PC-3 (cell line): ENCODE results near the gene GPR84. TPM values are rescaled to one million over a fixed set of nuclear protein-coding genes. Genes with fewer than 3 reads are reported as not detected.
A peak's percentile ranks its signal among the peaks of the same experiment; 100 is the strongest.
"Not testable (repeated sequence)": the region's sequence is repeated elsewhere in the genome, so short reads cannot be mapped to it uniquely, and the experiment has no call there.

Source experiments
- ATAC-seq: fragments of 200-7000 bp; cut with Tn5 transposase; 2 replicates; pipeline ENCODE4 v1.9.1; 2020; ENCODE audit warnings: mild to moderate bottlenecking, moderate library complexity
- BruUV-seq: library from RNA; stranded (reverse); fragments of 400-500 nt; replicated peaks from 2 replicates; lab custom pipeline; 2021; lab: Mats Ljungman, UMichigan
- CTCF ChIA-PET: fragments of 300-600 bp; sonication (Branson Sonifier 250); formaldehyde crosslinking; loops from one replicate; lab custom pipeline; 2022; ENCODE audit warnings: antibody characterized with exemption; lab: Charles Lee
- POLR2A ChIA-PET: fragments of 300-600 bp; sonication (Branson Sonifier 250); formaldehyde crosslinking; loops from one replicate; lab custom pipeline; 2022; ENCODE audit warnings: antibody characterized with exemption; ENCODE audit not compliant: unreplicated experiment; lab: Charles Lee
- DNase-seq: peaks from one replicate; pipeline ENCODE4 v3.0.0-alpha.2; 2015
- H2AFZ ChIP-seq: fragments of 300-600 bp; sonication (generic); 2 replicates; pipeline ENCODE4 v1.6.0; 2016; ENCODE audit warnings: antibody characterized with exemption, low read length
- H3F3A ChIP-seq: fragments of 300-600 bp; sonication (generic); one replicate; pipeline ENCODE4 v1.6.0; 2017; ENCODE audit warnings: antibody characterized with exemption, low read length, control low read depth, mild to moderate bottlenecking; ENCODE audit not compliant: unreplicated experiment
- H3K27ac ChIP-seq: fragments of 300-600 bp; sonication (generic); 2 replicates; pipeline ENCODE4 v1.5.1; 2016; ENCODE audit warnings: mild to moderate bottlenecking, low read length
- H3K27me3 ChIP-seq: fragments of 300-600 bp; sonication (generic); 2 replicates; pipeline ENCODE4 v1.6.1; 2016; ENCODE audit warnings: low read length, mixed read lengths
- H3K36me3 ChIP-seq: fragments of 300-600 bp; sonication (generic); 2 replicates; pipeline ENCODE4 v1.6.1; 2016; ENCODE audit warnings: low read depth, mixed run types, low read length, mixed read lengths
- H3K4me1 ChIP-seq: fragments of 300-600 bp; sonication (generic); 2 replicates; pipeline ENCODE4 v1.5.1; 2016; ENCODE audit warnings: low read length; ENCODE audit not compliant: insufficient read depth
- H3K4me2 ChIP-seq: fragments of 300-600 bp; sonication (generic); 2 replicates; pipeline ENCODE4 v1.6.0; 2016; ENCODE audit warnings: low read length
- H3K4me3 ChIP-seq: fragments of 300-600 bp; sonication (generic); 2 replicates; pipeline ENCODE4 v1.5.1; 2016; ENCODE audit warnings: mild to moderate bottlenecking, low read length, mixed read lengths
- H3K79me2 ChIP-seq: fragments of 300-600 bp; sonication (generic); 2 replicates; pipeline ENCODE4 v1.6.1; 2017; ENCODE audit warnings: low read length, mixed read lengths
- H3K9ac ChIP-seq: fragments of 300-600 bp; sonication (generic); 2 replicates; pipeline ENCODE4 v1.6.0; 2016; ENCODE audit warnings: mild to moderate bottlenecking, low read length
- H3K9me2 ChIP-seq: fragments of 300-600 bp; sonication (generic); replicated peaks from 2 replicates; pipeline ENCODE4 v1.6.1; 2016; ENCODE audit warnings: mixed run types, low read length, mixed read lengths
- H3K9me3 ChIP-seq: fragments of 300-600 bp; sonication (generic); 2 replicates; pipeline ENCODE4 v1.6.1; 2016; ENCODE audit warnings: low read length, mixed read lengths
- H4K20me1 ChIP-seq: fragments of 300-600 bp; sonication (generic); 2 replicates; pipeline ENCODE4 v1.6.1; 2016; ENCODE audit warnings: low read length, mixed read lengths
- EZH2 ChIP-seq: fragments of 300-600 bp; sonication (generic); IDR thresholded peaks from one replicate; pipeline ENCODE4 v1.6.1; 2017; ENCODE audit warnings: antibody characterized with exemption, mild to moderate bottlenecking, low read length; ENCODE audit not compliant: unreplicated experiment
- EZH2phosphoT487 ChIP-seq: fragments of 300-600 bp; sonication (generic); IDR thresholded peaks from 2 replicates; pipeline ENCODE4 v1.6.1; 2018; ENCODE audit warnings: mild to moderate bottlenecking, antibody characterized with exemption, low read length, borderline replicate concordance
- intact Hi-C: fragments of 100-400 bp; cut with micrococcal nuclease; formaldehyde crosslinking; loops from 2 replicates; pipeline ENCODE4 v1.9.0; 2023
- total RNA-seq: library from RNA; depleted of rRNA; stranded (reverse); fragments of >200 nt; gene quantifications from 2 replicates; pipeline ENCODE4 v1.2.3, GENCODE V29; 2014
- TF ChIP-seq, protein P1 (sequence below): fragments of 300-600 bp; sonication (generic); conservative IDR thresholded peaks from 2 replicates; pipeline ENCODE4 v1.5.1; 2017; ENCODE audit warnings: antibody characterized with exemption, low read depth, mild to moderate bottlenecking, low read length

The GPR84 gene
- total RNA-seq, 1 experiment from 2014 or later, result not detected

DNA sequence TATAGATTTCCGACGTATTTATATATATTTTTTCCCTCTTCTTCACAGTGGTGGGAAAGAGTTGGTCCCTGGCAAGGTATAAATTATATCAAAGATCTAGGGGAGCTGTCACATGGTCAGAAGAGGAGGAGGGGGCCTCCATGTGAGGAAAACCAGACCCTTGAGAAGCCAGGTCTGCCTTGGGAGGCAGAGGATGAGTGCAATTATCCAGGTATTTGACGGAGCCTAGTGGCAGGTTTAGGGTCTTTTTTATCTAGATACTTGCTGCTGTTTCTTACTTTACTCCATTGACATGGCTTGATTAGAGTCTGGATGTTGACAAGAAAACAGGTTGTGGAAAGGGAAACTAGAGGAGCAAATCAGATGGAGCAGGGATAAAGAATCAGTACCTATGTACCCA lies 33.8 kb downstream of the GPR84 start:
- no peak overlapping the region for H2AFZ ChIP-seq
- ChIA-PET CTCF (no interaction called here), POLR2A (no interaction called here)
- DNase-seq (no peak), ATAC-seq (no peak)
- no peak overlapping the region for H3K9ac ChIP-seq
- H3K36me3 ChIP-seq, result peaks cover 6% of the 10 kb centered on the region; the same call in 1 of the 2 replicates
- peaks cover 23% of the 10 kb centered on the region for H3K4me1 ChIP-seq
- H3K79me2 ChIP-seq, result peaks cover 90% of the 10 kb centered on the region
- H3K4me2 ChIP-seq, result peak overlapping the region; percentile 14
- intact Hi-C loops, result no loop called here
- H4K20me1 ChIP-seq, result no peaks in the 10 kb centered on the region
- H3K27me3 ChIP-seq, result no peaks in the 10 kb centered on the region
- BruUV-seq, result no TSS peak
- no peak overlapping the region for H3K4me3 ChIP-seq
- no peak overlapping the region for H3K27ac ChIP-seq
- H3K9me2 ChIP-seq, result no peaks in the 10 kb centered on the region
- H3K9me3 ChIP-seq, result no peaks in the 10 kb centered on the region
- no peaks in the 10 kb centered on the region for H3F3A ChIP-seq
- TF ChIP-seq EZH2phosphoT487, result no peak
- no peak for TF ChIP-seq EZH2
- TF ChIP-seq, protein P1, sequence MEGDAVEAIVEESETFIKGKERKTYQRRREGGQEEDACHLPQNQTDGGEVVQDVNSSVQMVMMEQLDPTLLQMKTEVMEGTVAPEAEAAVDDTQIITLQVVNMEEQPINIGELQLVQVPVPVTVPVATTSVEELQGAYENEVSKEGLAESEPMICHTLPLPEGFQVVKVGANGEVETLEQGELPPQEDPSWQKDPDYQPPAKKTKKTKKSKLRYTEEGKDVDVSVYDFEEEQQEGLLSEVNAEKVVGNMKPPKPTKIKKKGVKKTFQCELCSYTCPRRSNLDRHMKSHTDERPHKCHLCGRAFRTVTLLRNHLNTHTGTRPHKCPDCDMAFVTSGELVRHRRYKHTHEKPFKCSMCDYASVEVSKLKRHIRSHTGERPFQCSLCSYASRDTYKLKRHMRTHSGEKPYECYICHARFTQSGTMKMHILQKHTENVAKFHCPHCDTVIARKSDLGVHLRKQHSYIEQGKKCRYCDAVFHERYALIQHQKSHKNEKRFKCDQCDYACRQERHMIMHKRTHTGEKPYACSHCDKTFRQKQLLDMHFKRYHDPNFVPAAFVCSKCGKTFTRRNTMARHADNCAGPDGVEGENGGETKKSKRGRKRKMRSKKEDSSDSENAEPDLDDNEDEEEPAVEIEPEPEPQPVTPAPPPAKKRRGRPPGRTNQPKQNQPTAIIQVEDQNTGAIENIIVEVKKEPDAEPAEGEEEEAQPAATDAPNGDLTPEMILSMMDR, result no peak

DNA sequence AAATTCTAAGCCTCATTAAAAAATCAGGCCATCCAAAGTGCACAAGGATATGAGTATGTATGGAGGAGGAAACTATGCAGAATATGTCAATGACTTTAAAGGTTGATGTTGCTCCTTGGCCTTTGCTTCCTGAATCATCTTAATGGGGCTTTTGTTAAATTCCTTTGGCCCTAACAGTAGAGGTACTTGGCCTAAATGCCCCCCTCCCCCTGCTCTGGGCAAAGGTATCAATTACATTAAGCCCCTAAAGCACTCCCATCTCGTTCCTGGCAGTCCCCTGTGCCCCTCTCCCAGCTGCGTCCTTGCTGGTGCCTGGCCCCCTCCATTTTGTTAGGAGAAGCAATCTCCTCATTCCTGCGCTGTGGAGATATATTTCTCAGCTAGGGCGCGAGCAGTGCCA lies 34.5 kb downstream of the GPR84 start:
- Histone ChIP-seq H3K9me2 (no peaks in the 10 kb centered on the region), H3F3A (no peaks in the 10 kb centered on the region), H4K20me1 (no peaks in the 10 kb centered on the region), H2AFZ (no peak overlapping the region), H3K9me3 (no peaks in the 10 kb centered on the region), H3K4me2 (peak overlapping the region; percentile 14), H3K36me3 (peaks cover 6% of the 10 kb centered on the region; the same call in 1 of the 2 replicates), H3K27ac (no peak overlapping the region), H3K79me2 (peaks cover 87% of the 10 kb centered on the region), H3K4me3 (no peak overlapping the region), H3K4me1 (peaks cover 23% of the 10 kb centered on the region), H3K9ac (no peak overlapping the region), H3K27me3 (no peaks in the 10 kb centered on the region)
- no TSS peak for BruUV-seq
- POLR2A ChIA-PET, result no interaction called here
- TF ChIP-seq EZH2 (no peak), EZH2phosphoT487 (no peak)
- TF ChIP-seq, protein P1, result no peak
- DNase-seq (no peak), ATAC-seq (no peak)
- intact Hi-C loops, result no loop called here
- CTCF ChIA-PET, result no interaction called here

DNA sequence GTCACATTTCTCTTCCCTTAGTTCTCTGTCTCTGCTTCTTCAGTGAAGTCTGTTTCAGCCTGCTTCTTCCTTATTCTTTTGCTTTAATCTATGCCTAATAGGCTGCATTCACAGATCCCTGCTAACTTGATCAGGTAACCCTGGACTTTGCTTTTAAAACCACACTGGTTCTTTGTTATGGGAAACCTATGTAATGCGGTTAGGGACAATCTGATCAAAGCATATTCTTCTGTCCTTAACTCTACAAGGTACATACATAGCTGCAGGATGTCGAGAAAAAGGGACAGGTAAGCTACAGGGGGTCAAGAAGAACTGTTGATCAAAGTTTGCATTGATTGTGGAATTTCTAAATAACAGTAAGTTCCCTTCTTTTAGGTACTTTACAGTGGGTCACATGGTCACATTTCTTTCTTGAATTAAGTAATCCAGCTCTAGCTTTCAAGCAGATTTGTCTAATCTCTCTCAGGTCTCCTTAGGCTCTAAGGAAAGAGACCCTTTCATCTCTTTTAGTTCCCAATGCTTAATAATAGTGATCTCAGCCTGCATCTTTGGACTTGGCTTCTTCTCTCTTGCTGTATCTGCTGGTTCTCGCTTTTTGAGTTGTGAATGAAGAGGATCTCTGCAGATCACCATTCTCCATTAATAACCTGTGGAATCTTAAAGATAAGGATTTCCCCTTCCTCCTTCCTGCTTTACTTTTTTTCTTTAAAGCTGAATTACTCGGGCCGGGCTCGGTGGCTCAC lies 35.5 kb downstream of the GPR84 start:
- Histone ChIP-seq H3K4me3 (no peak overlapping the region), H3F3A (no peaks in the 10 kb centered on the region), H3K27me3 (no peaks in the 10 kb centered on the region), H3K4me2 (no peak overlapping the region), H3K27ac (no peak overlapping the region), H3K4me1 (peaks cover 27% of the 10 kb centered on the region), H3K9me2 (no peaks in the 10 kb centered on the region), H3K36me3 (peaks cover 6% of the 10 kb centered on the region; the same call in 1 of the 2 replicates), H3K9me3 (no peaks in the 10 kb centered on the region), H3K79me2 (peaks cover 82% of the 10 kb centered on the region), H3K9ac (no peak overlapping the region), H2AFZ (no peak overlapping the region), H4K20me1 (no peaks in the 10 kb centered on the region)
- TF ChIP-seq EZH2phosphoT487 (no peak), EZH2 (no peak)
- TF ChIP-seq, protein P1, result no peak
- no TSS peak for BruUV-seq
- CTCF ChIA-PET, result no interaction called here
- intact Hi-C loops, result no loop called here
- ATAC-seq (no peak), DNase-seq (no peak)
- POLR2A ChIA-PET, result interaction anchor here (0.5 kb wide), 1 partner anchor 320 kb away, joined by 8 read pairs; the partner anchor contains the start of gene HOXC8

DNA sequence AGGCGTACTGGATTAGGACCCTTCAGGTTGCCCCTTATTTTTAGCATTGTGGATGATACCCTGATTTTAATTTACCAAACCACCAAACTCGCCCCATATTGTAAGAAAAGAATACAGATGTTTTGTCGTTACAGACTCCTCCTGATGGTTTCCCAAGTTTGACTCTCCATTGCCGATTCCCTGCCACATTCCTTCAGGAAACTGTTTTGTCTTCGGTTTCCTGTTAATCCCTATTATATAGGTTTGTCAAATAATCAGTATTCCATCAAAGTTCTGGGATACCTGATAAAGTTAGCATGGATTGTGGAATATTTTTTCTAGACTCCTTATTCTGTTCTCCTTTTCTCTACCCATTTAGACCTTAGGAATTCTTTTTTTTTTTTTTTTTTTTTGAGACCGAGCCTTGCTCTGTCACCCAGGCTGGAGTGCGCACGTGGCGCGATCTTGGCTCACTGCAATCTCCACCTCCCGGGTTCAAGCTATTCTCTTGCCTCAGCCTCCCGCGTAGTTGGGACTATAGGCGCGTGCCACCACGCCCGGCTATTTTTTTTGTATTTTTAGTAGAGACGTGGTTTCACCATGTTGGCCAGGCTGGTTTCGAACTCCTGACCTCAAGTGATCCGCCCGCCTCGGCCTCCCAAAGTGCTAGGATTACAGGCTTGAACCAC lies 38.7 kb downstream of the GPR84 start:
- not testable (repeated sequence) for H3K27me3 ChIP-seq, ATAC-seq, H4K20me1 ChIP-seq, H3K9me3 ChIP-seq, DNase-seq, H3F3A ChIP-seq, H3K9me2 ChIP-seq, H3K36me3 ChIP-seq
- peak overlapping the region; percentile 98 for H3K9ac ChIP-seq
- peak overlapping the region; percentile 86 for H3K4me2 ChIP-seq
- H3K4me1 ChIP-seq, result peaks cover 22% of the 10 kb centered on the region
- TSS peak; percentile 89 for BruUV-seq
- H2AFZ ChIP-seq, result peak overlapping the region; percentile 68
- H3K79me2 ChIP-seq, result peaks cover 52% of the 10 kb centered on the region
- CTCF ChIA-PET, result interaction anchor here (0.5 to 1.7 kb wide), 27 partner anchors 15 to 1896 kb away, joined by 3 to 16 read pairs (median 4); partner anchors contain the start of genes CBX5, HNRNPA1 and NFE2
- intact Hi-C loops, result loop anchor here (2.0 kb wide), 1 partner anchor 31 kb away; no protein-coding TSS in a partner anchor
- peak overlapping the region; percentile 74 for H3K27ac ChIP-seq
- peak overlapping the region; percentile 78 for H3K4me3 ChIP-seq
- POLR2A ChIA-PET, result interaction anchor here (0.5 to 1.4 kb wide), 9 partner anchors 11 to 938 kb away, joined by 3 to 40 read pairs (median 5); partner anchors contain the start of genes CBX5, HNRNPA1 and TARBP2
